H1 (cell line): ENCODE data around the gene IGSF23. TPM values are rescaled to one million over a fixed set of nuclear protein-coding genes. Genes with fewer than 3 reads are reported as not detected.

ENCODE experiments used
- CREB1 ChIP-seq: IDR thresholded peaks from 2 replicates; pipeline ENCODE4 v1.6.1; 2012; ENCODE audit warnings: inconsistent platforms
- CTCF ChIP-seq, 3 experiments: IDR thresholded peaks; 1 replicate in 2 of 3; 2 replicates in 1 of 3; pipeline versions ENCODE4 v1.5.1 to v1.6.1; 2011; ENCODE audit warnings: low read length in 3 of 3, mild to moderate bottlenecking in 3 of 3, inconsistent platforms in 2 of 3, low read depth in 1 of 3, moderate library complexity in 1 of 3; ENCODE audit not compliant: insufficient read depth in 1 of 3; ENCODE audit errors: control extremely low read depth in 1 of 3
- EGR1 ChIP-seq: IDR thresholded peaks from 2 replicates; pipeline ENCODE4 v1.6.1; 2011; ENCODE audit warnings: low read depth, low read length, borderline replicate concordance
- MAFK ChIP-seq: IDR thresholded peaks from 2 replicates; pipeline ENCODE4 v1.6.1; 2012; ENCODE audit warnings: low read depth, mild to moderate bottlenecking, improper control_type of control experiment, low read length
- SUZ12 ChIP-seq: fragments of 200-600 bp; sonication (generic); IDR thresholded peaks from 2 replicates; pipeline ENCODE4 v1.6.1; 2012; ENCODE audit warnings: mild to moderate bottlenecking, inconsistent platforms, low read length, moderate library complexity, mixed read lengths
- TBP ChIP-seq: IDR thresholded peaks from 2 replicates; pipeline ENCODE4 v1.6.1; 2011; ENCODE audit warnings: low read depth, low read length, improper control_type of control experiment
- USF2 ChIP-seq: IDR thresholded peaks from 2 replicates; pipeline ENCODE4 v1.6.1; 2011; ENCODE audit warnings: low read length, improper control_type of control experiment
- polyA plus RNA-seq, 7 experiments: library from polyadenylated mRNA; depleted of rRNA in 3 of 7; stranded (reverse) in 5 of 7; unstranded in 2 of 7; fragments of >200 nt in 5 of 7; fragments of 200-250 nt in 2 of 7; gene quantifications; 1 replicate in 5 of 7; 2 replicates in 1 of 7; 4 replicates in 1 of 7; pipeline versions ENCODE4 v1.2.1 to v1.2.3, GENCODE V29; 2011 to 2013; ENCODE audit warnings: missing spikeins in 2 of 7, mixed read lengths in 2 of 7
- total RNA-seq: library from RNA; stranded (reverse); fragmentation: NEBNext Ultra II Directional; extraction: Animal tissue kit (Norgen Biotek cat#: 25700); gene quantifications from 2 replicates; pipeline ENCODE4 v1.2.1, GENCODE V29; 2021
- TF ChIP-seq, protein P1 (sequence below): fragments of 300-600 bp; sonication (generic); IDR thresholded peaks from 2 replicates; pipeline ENCODE4 v1.7.1; 2012; ENCODE audit warnings: low read length, moderate library complexity, mild to moderate bottlenecking, inconsistent platforms; ENCODE audit not compliant: insufficient replicate concordance

The IGSF23 gene
- total and polyA plus RNA-seq, 2 of the 8 experiments (the other 6 are each of a cell fraction or from before 2014, with no cell fraction given), result not detected

DNA sequence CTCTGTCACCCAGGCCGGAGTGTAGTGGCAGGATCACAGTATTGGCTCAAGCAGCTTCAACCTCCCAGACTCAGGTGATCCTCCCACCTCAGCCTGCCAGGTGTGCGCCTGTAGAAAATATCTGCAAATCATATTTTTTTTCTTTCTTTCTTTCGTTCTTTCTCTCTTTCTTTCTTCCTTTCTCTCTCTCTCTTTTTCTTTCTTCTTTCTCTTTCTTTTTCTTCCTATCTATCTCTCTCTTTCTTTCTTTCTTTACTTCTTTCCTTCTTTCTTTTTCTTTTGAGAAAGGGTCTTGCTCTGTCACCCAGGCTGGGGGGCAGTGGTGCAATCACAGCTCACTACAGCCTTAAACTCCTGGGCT is 16.3 kb upstream of the IGSF23 start (continued):
- TF ChIP-seq, protein P1, sequence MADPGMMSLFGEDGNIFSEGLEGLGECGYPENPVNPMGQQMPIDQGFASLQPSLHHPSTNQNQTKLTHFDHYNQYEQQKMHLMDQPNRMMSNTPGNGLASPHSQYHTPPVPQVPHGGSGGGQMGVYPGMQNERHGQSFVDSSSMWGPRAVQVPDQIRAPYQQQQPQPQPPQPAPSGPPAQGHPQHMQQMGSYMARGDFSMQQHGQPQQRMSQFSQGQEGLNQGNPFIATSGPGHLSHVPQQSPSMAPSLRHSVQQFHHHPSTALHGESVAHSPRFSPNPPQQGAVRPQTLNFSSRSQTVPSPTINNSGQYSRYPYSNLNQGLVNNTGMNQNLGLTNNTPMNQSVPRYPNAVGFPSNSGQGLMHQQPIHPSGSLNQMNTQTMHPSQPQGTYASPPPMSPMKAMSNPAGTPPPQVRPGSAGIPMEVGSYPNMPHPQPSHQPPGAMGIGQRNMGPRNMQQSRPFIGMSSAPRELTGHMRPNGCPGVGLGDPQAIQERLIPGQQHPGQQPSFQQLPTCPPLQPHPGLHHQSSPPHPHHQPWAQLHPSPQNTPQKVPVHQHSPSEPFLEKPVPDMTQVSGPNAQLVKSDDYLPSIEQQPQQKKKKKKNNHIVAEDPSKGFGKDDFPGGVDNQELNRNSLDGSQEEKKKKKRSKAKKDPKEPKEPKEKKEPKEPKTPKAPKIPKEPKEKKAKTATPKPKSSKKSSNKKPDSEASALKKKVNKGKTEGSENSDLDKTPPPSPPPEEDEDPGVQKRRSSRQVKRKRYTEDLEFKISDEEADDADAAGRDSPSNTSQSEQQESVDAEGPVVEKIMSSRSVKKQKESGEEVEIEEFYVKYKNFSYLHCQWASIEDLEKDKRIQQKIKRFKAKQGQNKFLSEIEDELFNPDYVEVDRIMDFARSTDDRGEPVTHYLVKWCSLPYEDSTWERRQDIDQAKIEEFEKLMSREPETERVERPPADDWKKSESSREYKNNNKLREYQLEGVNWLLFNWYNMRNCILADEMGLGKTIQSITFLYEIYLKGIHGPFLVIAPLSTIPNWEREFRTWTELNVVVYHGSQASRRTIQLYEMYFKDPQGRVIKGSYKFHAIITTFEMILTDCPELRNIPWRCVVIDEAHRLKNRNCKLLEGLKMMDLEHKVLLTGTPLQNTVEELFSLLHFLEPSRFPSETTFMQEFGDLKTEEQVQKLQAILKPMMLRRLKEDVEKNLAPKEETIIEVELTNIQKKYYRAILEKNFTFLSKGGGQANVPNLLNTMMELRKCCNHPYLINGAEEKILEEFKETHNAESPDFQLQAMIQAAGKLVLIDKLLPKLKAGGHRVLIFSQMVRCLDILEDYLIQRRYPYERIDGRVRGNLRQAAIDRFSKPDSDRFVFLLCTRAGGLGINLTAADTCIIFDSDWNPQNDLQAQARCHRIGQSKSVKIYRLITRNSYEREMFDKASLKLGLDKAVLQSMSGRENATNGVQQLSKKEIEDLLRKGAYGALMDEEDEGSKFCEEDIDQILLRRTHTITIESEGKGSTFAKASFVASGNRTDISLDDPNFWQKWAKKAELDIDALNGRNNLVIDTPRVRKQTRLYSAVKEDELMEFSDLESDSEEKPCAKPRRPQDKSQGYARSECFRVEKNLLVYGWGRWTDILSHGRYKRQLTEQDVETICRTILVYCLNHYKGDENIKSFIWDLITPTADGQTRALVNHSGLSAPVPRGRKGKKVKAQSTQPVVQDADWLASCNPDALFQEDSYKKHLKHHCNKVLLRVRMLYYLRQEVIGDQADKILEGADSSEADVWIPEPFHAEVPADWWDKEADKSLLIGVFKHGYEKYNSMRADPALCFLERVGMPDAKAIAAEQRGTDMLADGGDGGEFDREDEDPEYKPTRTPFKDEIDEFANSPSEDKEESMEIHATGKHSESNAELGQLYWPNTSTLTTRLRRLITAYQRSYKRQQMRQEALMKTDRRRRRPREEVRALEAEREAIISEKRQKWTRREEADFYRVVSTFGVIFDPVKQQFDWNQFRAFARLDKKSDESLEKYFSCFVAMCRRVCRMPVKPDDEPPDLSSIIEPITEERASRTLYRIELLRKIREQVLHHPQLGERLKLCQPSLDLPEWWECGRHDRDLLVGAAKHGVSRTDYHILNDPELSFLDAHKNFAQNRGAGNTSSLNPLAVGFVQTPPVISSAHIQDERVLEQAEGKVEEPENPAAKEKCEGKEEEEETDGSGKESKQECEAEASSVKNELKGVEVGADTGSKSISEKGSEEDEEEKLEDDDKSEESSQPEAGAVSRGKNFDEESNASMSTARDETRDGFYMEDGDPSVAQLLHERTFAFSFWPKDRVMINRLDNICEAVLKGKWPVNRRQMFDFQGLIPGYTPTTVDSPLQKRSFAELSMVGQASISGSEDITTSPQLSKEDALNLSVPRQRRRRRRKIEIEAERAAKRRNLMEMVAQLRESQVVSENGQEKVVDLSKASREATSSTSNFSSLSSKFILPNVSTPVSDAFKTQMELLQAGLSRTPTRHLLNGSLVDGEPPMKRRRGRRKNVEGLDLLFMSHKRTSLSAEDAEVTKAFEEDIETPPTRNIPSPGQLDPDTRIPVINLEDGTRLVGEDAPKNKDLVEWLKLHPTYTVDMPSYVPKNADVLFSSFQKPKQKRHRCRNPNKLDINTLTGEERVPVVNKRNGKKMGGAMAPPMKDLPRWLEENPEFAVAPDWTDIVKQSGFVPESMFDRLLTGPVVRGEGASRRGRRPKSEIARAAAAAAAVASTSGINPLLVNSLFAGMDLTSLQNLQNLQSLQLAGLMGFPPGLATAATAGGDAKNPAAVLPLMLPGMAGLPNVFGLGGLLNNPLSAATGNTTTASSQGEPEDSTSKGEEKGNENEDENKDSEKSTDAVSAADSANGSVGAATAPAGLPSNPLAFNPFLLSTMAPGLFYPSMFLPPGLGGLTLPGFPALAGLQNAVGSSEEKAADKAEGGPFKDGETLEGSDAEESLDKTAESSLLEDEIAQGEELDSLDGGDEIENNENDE, result no peak
- no peak for TF ChIP-seq EGR1
- no peak for TF ChIP-seq TBP
- no peak for TF ChIP-seq CTCF (IDR thresholded peaks at IDR 0.05; ENCODE audit: control extremely low read depth in 1 of 3, insufficient read depth in 1 of 3, low read depth in 1 of 3, low read length in 3 of 3)
- TF ChIP-seq USF2, result no peak
- TF ChIP-seq MAFK, result no peak
- TF ChIP-seq CREB1, result no peak
- no peak for TF ChIP-seq SUZ12
